Ishikawa (cell line): ENCODE data around the gene KRT20.

Experiments used
- CEBPB ChIP-seq: IDR thresholded peaks from 2 replicates; pipeline ENCODE4 v1.6.1; 2012
- CREB1 ChIP-seq: IDR thresholded peaks from 2 replicates; pipeline ENCODE4 v1.6.1; 2012; ENCODE audit warnings: low read depth
- EGR1 ChIP-seq: IDR thresholded peaks from 2 replicates; pipeline ENCODE4 v1.6.1; 2012
- EP300 ChIP-seq: IDR thresholded peaks from 2 replicates; pipeline ENCODE4 v1.6.1; 2012; ENCODE audit warnings: borderline replicate concordance
- FOXM1 ChIP-seq: IDR thresholded peaks from 2 replicates; pipeline ENCODE4 v1.6.1; 2012; ENCODE audit warnings: low read depth, borderline replicate concordance
- MAX ChIP-seq: IDR thresholded peaks from 2 replicates; pipeline ENCODE4 v1.6.1; 2012
- NFIC ChIP-seq: IDR thresholded peaks from 2 replicates; pipeline ENCODE4 v1.6.1; 2012
- RAD21 ChIP-seq: IDR thresholded peaks from 2 replicates; pipeline ENCODE4 v1.6.1; 2012; ENCODE audit warnings: low read depth
- REST ChIP-seq: IDR thresholded peaks from 2 replicates; pipeline ENCODE4 v1.6.1; 2012; ENCODE audit warnings: low read depth, mild to moderate bottlenecking
- TAF1 ChIP-seq: IDR thresholded peaks from 2 replicates; pipeline ENCODE4 v1.6.1; 2012; ENCODE audit warnings: low read depth, mild to moderate bottlenecking
- TCF12 ChIP-seq: IDR thresholded peaks from 2 replicates; pipeline ENCODE4 v1.6.1; 2012; ENCODE audit warnings: low read depth
- TEAD4 ChIP-seq: IDR thresholded peaks from 2 replicates; pipeline ENCODE4 v1.6.1; 2012
- USF1 ChIP-seq: IDR thresholded peaks from 2 replicates; pipeline ENCODE4 v1.6.1; 2012
- YY1 ChIP-seq: IDR thresholded peaks from 2 replicates; pipeline ENCODE4 v1.6.1; 2012; ENCODE audit warnings: low read depth
- ZBTB7A ChIP-seq: IDR thresholded peaks from 2 replicates; pipeline ENCODE4 v1.6.1; 2012; ENCODE audit warnings: low read depth

The KRT20 gene

GRCh38 chr17:40883626-40884334 is 1.3 kb downstream of the KRT20 start:
- TF ChIP-seq USF1: no peak
- TF ChIP-seq REST: no peak
- no peak for TF ChIP-seq NFIC
- TF ChIP-seq EGR1: no peak
- no peak for TF ChIP-seq RAD21
- no peak for TF ChIP-seq ZBTB7A
- no peak for TF ChIP-seq CEBPB

DNA sequence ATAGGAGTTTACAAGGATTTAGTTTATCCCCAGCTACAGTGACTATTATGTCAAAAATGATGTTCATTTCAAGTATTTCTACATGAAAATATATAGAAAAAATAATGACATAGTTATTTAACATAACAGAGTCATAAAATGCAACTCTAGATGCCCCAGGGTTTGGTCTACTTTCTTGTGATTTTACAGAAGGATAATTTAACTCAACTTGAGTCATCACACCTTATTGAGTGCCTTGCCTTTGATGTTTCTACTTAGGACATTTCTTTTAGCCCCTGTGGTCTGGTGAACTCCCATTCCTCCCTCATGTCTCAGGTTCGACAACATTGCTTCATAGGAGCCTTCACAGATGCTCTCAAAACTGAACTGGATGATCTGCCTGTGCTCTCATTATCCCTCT is 2.0 kb downstream of the KRT20 start:
- TF ChIP-seq ZBTB7A (no peak), NFIC (no peak), FOXM1 (no peak), EP300 (no peak), CREB1 (no peak), MAX (no peak), TEAD4 (no peak), CEBPB (no peak), USF1 (no peak), REST (no peak), TCF12 (no peak), TAF1 (no peak), EGR1 (no peak), YY1 (no peak)

- TF ChIP-seq YY1 (no peak), ZBTB7A (no peak), CREB1 (no peak)
These were observed 6.0 kb downstream of the KRT20 start for GRCh38 chr17:40879026-40879425.

GRCh38 chr17:40878044-40878443 is 7.0 kb downstream of the KRT20 start:
- TF ChIP-seq FOXM1 (no peak), NFIC (no peak), TEAD4 (no peak), YY1 (no peak), MAX (no peak), CEBPB (no peak), REST (no peak), CREB1 (no peak)

GRCh38 chr17:40873801-40874200 is 11.2 kb downstream of the KRT20 start:
- TF ChIP-seq EP300 (no peak), TEAD4 (no peak), TAF1 (no peak), CEBPB (no peak), TCF12 (no peak), CREB1 (no peak), YY1 (no peak), FOXM1 (no peak), EGR1 (no peak), ZBTB7A (no peak), USF1 (no peak), REST (no peak), MAX (no peak), RAD21 (no peak), NFIC (no peak)
